Liver (tissue), 2 donors: ENCODE results near the gene RAI1.

Experiments
- CTCF ChIP-seq: fragments of 150-350 bp; IDR thresholded peaks from 2 replicates; pipeline ENCODE4 v1.5.1; 2017; ENCODE audit warnings: improper control_type of control experiment, low read depth, low read length; ENCODE audit not compliant: missing input control
- TF ChIP-seq, protein P1 (sequence below): IDR thresholded peaks from 2 replicates; pipeline ENCODE4 v1.6.1; 2016; ENCODE audit warnings: antibody characterized with exemption, mild to moderate bottlenecking
- donor health status: healthy.

GRCh38 chr17:17725752-17726457 lies 44.6 kb downstream of the RAI1 start:
- TF ChIP-seq CTCF, result no peak
- TF ChIP-seq, protein P1, sequence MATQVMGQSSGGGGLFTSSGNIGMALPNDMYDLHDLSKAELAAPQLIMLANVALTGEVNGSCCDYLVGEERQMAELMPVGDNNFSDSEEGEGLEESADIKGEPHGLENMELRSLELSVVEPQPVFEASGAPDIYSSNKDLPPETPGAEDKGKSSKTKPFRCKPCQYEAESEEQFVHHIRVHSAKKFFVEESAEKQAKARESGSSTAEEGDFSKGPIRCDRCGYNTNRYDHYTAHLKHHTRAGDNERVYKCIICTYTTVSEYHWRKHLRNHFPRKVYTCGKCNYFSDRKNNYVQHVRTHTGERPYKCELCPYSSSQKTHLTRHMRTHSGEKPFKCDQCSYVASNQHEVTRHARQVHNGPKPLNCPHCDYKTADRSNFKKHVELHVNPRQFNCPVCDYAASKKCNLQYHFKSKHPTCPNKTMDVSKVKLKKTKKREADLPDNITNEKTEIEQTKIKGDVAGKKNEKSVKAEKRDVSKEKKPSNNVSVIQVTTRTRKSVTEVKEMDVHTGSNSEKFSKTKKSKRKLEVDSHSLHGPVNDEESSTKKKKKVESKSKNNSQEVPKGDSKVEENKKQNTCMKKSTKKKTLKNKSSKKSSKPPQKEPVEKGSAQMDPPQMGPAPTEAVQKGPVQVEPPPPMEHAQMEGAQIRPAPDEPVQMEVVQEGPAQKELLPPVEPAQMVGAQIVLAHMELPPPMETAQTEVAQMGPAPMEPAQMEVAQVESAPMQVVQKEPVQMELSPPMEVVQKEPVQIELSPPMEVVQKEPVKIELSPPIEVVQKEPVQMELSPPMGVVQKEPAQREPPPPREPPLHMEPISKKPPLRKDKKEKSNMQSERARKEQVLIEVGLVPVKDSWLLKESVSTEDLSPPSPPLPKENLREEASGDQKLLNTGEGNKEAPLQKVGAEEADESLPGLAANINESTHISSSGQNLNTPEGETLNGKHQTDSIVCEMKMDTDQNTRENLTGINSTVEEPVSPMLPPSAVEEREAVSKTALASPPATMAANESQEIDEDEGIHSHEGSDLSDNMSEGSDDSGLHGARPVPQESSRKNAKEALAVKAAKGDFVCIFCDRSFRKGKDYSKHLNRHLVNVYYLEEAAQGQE, result no peak
